ENCODE results near the gene ADAM22. TPM values are rescaled to one million over a fixed set of nuclear protein-coding genes. Genes with fewer than 3 reads are reported as not detected.

The ADAM22 gene
- total and polyA plus RNA-seq, 2 experiments from 2014 or later: 2.7 to 18.7 TPM

GRCh38 chr7:87941138-87941537 lies 7.1 kb downstream of the ADAM22 start (continued):
- TF ChIP-seq, protein P1, sequence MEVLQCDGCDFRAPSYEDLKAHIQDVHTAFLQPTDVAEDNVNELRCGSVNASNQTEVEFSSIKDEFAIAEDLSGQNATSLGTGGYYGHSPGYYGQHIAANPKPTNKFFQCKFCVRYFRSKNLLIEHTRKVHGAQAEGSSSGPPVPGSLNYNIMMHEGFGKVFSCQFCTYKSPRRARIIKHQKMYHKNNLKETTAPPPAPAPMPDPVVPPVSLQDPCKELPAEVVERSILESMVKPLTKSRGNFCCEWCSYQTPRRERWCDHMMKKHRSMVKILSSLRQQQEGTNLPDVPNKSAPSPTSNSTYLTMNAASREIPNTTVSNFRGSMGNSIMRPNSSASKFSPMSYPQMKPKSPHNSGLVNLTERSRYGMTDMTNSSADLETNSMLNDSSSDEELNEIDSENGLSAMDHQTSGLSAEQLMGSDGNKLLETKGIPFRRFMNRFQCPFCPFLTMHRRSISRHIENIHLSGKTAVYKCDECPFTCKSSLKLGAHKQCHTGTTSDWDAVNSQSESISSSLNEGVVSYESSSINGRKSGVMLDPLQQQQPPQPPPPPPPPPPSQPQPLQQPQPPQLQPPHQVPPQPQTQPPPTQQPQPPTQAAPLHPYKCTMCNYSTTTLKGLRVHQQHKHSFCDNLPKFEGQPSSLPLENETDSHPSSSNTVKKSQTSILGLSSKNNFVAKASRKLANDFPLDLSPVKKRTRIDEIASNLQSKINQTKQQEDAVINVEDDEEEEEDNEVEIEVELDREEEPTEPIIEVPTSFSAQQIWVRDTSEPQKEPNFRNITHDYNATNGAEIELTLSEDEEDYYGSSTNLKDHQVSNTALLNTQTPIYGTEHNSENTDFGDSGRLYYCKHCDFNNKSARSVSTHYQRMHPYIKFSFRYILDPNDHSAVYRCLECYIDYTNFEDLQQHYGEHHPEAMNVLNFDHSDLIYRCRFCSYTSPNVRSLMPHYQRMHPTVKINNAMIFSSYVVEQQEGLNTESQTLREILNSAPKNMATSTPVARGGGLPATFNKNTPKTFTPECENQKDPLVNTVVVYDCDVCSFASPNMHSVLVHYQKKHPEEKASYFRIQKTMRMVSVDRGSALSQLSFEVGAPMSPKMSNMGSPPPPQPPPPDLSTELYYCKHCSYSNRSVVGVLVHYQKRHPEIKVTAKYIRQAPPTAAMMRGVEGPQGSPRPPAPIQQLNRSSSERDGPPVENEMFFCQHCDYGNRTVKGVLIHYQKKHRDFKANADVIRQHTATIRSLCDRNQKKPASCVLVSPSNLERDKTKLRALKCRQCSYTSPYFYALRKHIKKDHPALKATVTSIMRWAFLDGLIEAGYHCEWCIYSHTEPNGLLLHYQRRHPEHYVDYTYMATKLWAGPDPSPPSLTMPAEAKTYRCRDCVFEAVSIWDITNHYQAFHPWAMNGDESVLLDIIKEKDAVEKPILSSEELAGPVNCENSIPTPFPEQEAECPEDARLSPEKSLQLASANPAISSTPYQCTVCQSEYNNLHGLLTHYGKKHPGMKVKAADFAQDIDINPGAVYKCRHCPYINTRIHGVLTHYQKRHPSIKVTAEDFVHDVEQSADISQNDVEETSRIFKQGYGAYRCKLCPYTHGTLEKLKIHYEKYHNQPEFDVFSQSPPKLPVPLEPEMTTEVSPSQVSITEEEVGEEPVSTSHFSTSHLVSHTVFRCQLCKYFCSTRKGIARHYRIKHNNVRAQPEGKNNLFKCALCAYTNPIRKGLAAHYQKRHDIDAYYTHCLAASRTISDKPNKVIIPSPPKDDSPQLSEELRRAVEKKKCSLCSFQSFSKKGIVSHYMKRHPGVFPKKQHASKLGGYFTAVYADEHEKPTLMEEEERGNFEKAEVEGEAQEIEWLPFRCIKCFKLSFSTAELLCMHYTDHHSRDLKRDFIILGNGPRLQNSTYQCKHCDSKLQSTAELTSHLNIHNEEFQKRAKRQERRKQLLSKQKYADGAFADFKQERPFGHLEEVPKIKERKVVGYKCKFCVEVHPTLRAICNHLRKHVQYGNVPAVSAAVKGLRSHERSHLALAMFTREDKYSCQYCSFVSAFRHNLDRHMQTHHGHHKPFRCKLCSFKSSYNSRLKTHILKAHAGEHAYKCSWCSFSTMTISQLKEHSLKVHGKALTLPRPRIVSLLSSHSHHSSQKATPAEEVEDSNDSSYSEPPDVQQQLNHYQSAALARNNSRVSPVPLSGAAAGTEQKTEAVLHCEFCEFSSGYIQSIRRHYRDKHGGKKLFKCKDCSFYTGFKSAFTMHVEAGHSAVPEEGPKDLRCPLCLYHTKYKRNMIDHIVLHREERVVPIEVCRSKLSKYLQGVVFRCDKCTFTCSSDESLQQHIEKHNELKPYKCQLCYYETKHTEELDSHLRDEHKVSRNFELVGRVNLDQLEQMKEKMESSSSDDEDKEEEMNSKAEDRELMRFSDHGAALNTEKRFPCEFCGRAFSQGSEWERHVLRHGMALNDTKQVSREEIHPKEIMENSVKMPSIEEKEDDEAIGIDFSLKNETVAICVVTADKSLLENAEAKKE (CRISPR knock-in tag; IDR thresholded peaks at IDR 0.05): no peak
- TF ChIP-seq NANOG (IDR thresholded peaks at IDR 0.05; ENCODE audit: borderline replicate concordance): no peak

DNA sequence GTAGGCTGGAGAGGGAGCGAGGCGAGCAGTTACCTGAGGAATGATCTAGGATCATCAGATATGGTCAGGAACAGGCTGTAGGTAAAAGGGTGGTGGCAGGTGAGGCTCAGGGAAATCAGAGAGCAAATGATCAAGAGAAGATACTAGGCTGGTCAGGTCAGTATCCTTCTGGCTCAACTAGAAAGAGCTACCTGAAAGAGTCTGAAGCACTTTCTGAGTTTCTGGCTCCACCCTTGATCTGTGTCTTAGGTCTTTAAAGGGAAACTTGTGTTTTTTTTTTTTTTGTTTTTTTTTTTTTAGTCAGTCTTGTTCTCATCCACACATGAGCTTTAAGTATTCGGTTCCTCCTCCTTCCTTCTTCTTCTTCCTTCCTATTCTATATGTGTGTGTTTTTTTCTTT lies 10.5 kb downstream of the ADAM22 start:
- Histone ChIP-seq H3K79me2 (replicated peaks; ENCODE audit: insufficient read depth) (peaks cover 14% of the 10 kb centered on the region; the same call in 1 of the 2 replicates), H3K27ac (ENCODE audit: low read depth) (no peak overlapping the region), H3K9me2 (ENCODE audit: insufficient read depth) (no peaks in the 10 kb centered on the region), H3F3A (replicated peaks; ENCODE audit: low read depth) (no peaks in the 10 kb centered on the region), H3K4me3 (no peak overlapping the region), H2AFZ (no peak overlapping the region), H3K4me1 (ENCODE audit: insufficient read depth) (no peaks in the 10 kb centered on the region), H3K4me2 (no peak overlapping the region), H3K27me3 (ENCODE audit: insufficient read depth) (no peaks in the 10 kb centered on the region), H4K20me1 (replicated peaks; ENCODE audit: insufficient read depth) (peaks cover 3% of the 10 kb centered on the region; the same call in 1 of the 2 replicates), H3K36me3 (ENCODE audit: insufficient read depth) (no peaks in the 10 kb centered on the region)
- no peak for DNase-seq (ENCODE audit: low spot score)
- no peak for ATAC-seq
- H3K9me3 Mint-ChIP-seq: no peaks in the 10 kb centered on the region
- no peak overlapping the region for H3K27ac Mint-ChIP-seq
- H3K27me3 Mint-ChIP-seq (ENCODE audit: insufficient read depth, low read depth, poor library complexity): peaks cover 1% of the 10 kb centered on the region
- H3K4me3 Mint-ChIP-seq: no peak overlapping the region
- H3K36me3 Mint-ChIP-seq (ENCODE audit: low read depth): peaks cover 2% of the 10 kb centered on the region; the same call in 2 of the 3 replicates
- no peaks in the 10 kb centered on the region for H3K4me1 Mint-ChIP-seq
- TF ChIP-seq POLR2AphosphoS5 (IDR thresholded peaks at IDR 0.05; ENCODE audit: low read depth) (no peak), REST (IDR thresholded peaks at IDR 0.05; ENCODE audit: unreplicated experiment) (no peak), CTCF (conservative IDR thresholded peaks at IDR 0.05; ENCODE audit: low read depth in 2 of 2) (no peak), ZNF114 (CRISPR knock-in tag; IDR thresholded peaks at IDR 0.05) (no peak), EZH2phosphoT487 (IDR thresholded peaks at IDR 0.05; ENCODE audit: unreplicated experiment) (no peak), EZH2 (IDR thresholded peaks at IDR 0.05; ENCODE audit: low read depth, unreplicated experiment) (no peak), NANOG (IDR thresholded peaks at IDR 0.05; ENCODE audit: borderline replicate concordance) (no peak), ETS1 (IDR thresholded peaks at IDR 0.05) (no peak), JUNB (IDR thresholded peaks at IDR 0.05; ENCODE audit: unreplicated experiment) (no peak), CREB1 (CRISPR knock-in tag; IDR thresholded peaks at IDR 0.05; ENCODE audit: low read depth) (no peak)

All from GM23338 (cell line).